Measurements from ENCODE around the gene SLC35D2. TPM values are rescaled to one million over a fixed set of nuclear protein-coding genes. Genes with fewer than 3 reads are reported as not detected.

SLC35D2 gene
- total and polyA plus RNA-seq, 8 donors, result 13.9 to 27.5 (median 21.2) TPM

DNA sequence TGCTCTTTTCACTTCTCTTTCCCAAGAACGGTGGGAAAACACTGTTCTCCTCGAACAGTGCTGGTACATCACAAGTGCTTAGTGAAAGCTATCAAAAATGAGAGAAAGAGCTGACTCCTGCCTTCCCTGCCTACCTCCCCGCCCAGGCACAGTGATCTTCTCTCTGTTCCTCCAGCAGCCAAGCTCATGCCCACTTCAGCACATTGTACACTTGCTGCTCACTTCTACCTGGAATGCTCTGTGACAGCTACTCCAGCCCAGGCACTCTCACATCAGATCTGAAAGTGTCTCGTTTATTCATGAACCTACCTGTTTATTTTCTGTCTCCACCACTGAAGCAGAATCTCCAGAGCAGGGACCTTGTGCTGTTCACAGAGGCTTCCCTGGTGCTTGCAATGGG lies 1.8 kb downstream of the SLC35D2 start:
- FAIRE-seq (no peak), DNase-seq (no peak), ATAC-seq (no peak)
- H3K4me1 ChIP-seq, result peaks cover 4 to 22% (median 22%) of the 10 kb centered on the region in 3 donors
- TF ChIP-seq, protein P1, sequence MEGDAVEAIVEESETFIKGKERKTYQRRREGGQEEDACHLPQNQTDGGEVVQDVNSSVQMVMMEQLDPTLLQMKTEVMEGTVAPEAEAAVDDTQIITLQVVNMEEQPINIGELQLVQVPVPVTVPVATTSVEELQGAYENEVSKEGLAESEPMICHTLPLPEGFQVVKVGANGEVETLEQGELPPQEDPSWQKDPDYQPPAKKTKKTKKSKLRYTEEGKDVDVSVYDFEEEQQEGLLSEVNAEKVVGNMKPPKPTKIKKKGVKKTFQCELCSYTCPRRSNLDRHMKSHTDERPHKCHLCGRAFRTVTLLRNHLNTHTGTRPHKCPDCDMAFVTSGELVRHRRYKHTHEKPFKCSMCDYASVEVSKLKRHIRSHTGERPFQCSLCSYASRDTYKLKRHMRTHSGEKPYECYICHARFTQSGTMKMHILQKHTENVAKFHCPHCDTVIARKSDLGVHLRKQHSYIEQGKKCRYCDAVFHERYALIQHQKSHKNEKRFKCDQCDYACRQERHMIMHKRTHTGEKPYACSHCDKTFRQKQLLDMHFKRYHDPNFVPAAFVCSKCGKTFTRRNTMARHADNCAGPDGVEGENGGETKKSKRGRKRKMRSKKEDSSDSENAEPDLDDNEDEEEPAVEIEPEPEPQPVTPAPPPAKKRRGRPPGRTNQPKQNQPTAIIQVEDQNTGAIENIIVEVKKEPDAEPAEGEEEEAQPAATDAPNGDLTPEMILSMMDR (IDR thresholded peaks at IDR 0.05), result no peak
- 53 to 55% methylated on average over 4 of the region's 4 CpGs for WGBS, 2 donors
- no peaks in the 10 kb centered on the region for H3K27me3 ChIP-seq
- no peaks in the 10 kb centered on the region for H3K36me3 ChIP-seq
- peak overlapping the region in 2 of 4 donors; percentile 13 to 61 for H3K4me3 ChIP-seq
- peak overlapping the region in 1 of 4 donors; percentile 18 for H3K27ac ChIP-seq
- H3K9me3 ChIP-seq, result no peaks in the 10 kb centered on the region
- intact Hi-C loops (cut with DNase I), result no loop called here

DNA sequence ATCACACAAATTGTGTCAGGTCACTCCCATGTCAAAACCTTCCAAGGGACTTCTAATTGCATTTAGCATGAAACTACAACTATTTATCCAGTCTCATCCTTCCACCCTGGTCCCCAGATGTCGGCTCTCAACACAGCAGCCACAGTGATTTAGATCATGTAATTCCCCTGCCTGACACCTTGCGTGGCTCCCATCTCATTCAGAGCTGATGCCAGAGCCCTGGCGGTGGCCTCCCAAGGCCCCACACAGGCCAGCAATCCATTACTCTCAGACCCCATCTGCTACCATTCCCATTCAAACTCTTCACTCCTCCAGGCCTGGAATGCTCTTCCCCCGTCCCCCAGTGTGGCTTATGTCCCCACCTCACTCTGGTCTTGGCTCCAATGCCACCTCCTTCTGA lies 2.4 kb downstream of the SLC35D2 start:
- H3K27ac ChIP-seq, result no peak overlapping the region
- no peak for FAIRE-seq
- no peaks in the 10 kb centered on the region for H3K9me3 ChIP-seq
- peak overlapping the region in 1 of 4 donors; percentile 61 for H3K4me3 ChIP-seq
- peaks cover 4 to 22% (median 19%) of the 10 kb centered on the region in 3 donors for H3K4me1 ChIP-seq
- WGBS, 2 donors, result 54 to 56% methylated on average over 4 of the region's 4 CpGs
- no peak for ATAC-seq
- no peaks in the 10 kb centered on the region for H3K36me3 ChIP-seq
- TF ChIP-seq, protein P1 (IDR thresholded peaks at IDR 0.05), result no peak
- DNase-seq, result no peak
- intact Hi-C loops (cut with DNase I), result no loop called here
- no peaks in the 10 kb centered on the region for H3K27me3 ChIP-seq

DNA sequence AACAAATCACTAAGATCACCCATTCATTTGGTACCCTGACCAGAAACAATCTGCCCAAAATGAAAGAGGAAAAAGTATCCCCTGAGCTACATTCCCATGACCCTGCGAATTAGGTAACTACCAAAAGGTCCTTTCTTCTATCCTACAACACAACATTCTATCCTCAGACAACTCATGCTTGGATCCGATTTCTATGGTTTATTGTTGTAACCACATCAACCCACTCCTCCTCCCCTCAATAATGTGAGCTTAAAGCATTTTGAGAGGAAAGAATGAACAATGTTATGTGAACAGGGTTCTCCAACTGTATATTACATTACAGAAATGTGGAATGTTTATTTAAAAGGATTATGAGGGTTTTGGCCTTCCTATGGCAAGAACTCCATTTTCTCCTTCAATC lies 4.0 kb downstream of the SLC35D2 start:
- intact Hi-C loops (cut with DNase I), result no loop called here
- no peak for FAIRE-seq
- peaks cover 4 to 11% (median 7%) of the 10 kb centered on the region in 3 donors for H3K4me1 ChIP-seq

DNA sequence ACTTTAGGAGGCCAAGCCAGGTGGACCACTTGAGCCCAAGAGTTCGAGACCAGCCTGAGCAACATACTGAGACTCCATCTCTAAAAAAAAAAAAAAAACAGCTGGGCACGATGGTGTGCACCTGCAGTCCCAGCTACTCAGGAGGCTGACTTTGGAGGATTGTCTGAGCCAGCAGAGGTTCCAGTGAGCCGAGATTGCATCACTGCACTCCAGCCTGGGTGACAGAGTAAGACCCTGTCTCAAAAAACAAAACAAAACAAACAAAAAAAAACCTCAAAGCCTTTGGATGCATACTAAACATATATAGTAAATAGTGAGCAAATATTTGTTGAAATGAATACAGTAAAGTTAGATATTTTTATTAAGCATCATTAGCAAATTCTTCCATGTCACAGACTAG lies 5.3 kb downstream of the SLC35D2 start:
- WGBS, 2 donors, result 83 to 89% methylated on average over 3 of the region's 3 CpGs
- Histone ChIP-seq H3K9me3 (no peaks in the 10 kb centered on the region), H3K4me3 (no peak overlapping the region), H3K4me1 (peaks cover 4 to 11% (median 7%) of the 10 kb centered on the region in 3 donors), H3K27me3 (no peaks in the 10 kb centered on the region), H3K36me3 (no peaks in the 10 kb centered on the region), H3K27ac (no peak overlapping the region)
- intact Hi-C loops (cut with DNase I), result no loop called here
- DNase-seq (no peak), ATAC-seq (no peak), FAIRE-seq (no peak)
- TF ChIP-seq, protein P1 (IDR thresholded peaks at IDR 0.05), result no peak

More for the DNA sequence above, 4.0 kb downstream of the SLC35D2 start:
- H3K27me3 ChIP-seq, result no peaks in the 10 kb centered on the region
- 96 to 97% methylated on average over 2 of the region's 2 CpGs for WGBS, 2 donors
- no peaks in the 10 kb centered on the region for H3K9me3 ChIP-seq
- ATAC-seq (no peak), DNase-seq (no peak)
- TF ChIP-seq, protein P1 (IDR thresholded peaks at IDR 0.05), result no peak
- no peaks in the 10 kb centered on the region for H3K36me3 ChIP-seq
- no peak overlapping the region for H3K4me3 ChIP-seq
- no peak overlapping the region for H3K27ac ChIP-seq

All from pancreas (tissue), 10 donors.